ENCODE results near the gene ZNF518A. TPM values are rescaled to one million over a fixed set of nuclear protein-coding genes. Genes with fewer than 3 reads are reported as not detected.

Gene ZNF518A
- total RNA-seq, 2 donors from 2014 or later: 28.5 to 29.4 TPM

DNA sequence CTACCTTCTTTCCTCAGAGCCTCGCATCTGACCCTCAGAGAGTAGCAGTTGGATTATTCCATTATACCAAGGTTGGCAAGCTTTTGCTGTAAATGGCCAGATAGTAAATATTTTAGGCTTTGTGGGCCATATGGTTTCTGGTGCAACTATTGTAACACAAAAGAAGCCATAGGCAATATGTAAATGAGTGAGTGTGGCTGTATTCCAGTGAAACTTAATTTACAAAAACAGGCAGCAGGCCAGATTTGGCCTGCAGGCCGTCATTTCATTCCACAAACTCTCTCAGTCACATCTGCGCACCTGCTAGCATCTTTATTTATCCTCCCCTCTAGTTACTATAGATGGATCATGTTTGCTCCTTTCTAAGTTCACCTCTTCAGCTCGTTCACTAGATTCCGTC is 6.7 kb downstream of the ZNF518A start:
- no peaks in the 10 kb centered on the region for H3K9me3 ChIP-seq
- no peak for TF ChIP-seq CTCF (IDR thresholded peaks at IDR 0.05)
- no peak overlapping the region for H3K4me3 ChIP-seq
- no peaks in the 10 kb centered on the region for H3K4me1 ChIP-seq
- H3K36me3 ChIP-seq: no peaks in the 10 kb centered on the region
- intact Hi-C loops (cut with DNase I): loop anchor here (10.0 kb wide), 1 partner anchor 102 kb away; no protein-coding TSS in a partner anchor
- no peak for DNase-seq
- no peaks in the 10 kb centered on the region for H3K27me3 ChIP-seq
- no peak overlapping the region for H3K27ac ChIP-seq
- H3K9ac ChIP-seq (ENCODE audit: low read depth in 2 of 2, low read length in 2 of 2): no peak overlapping the region

GRCh38 chr10:96137567-96137966 is 7.5 kb downstream of the ZNF518A start:
- TF ChIP-seq CTCF (IDR thresholded peaks at IDR 0.05): no peak
- DNase-seq: no peak
- H3K9me3 ChIP-seq: no peaks in the 10 kb centered on the region
- no peak overlapping the region for H3K4me3 ChIP-seq
- no peak overlapping the region for H3K27ac ChIP-seq
- H3K4me1 ChIP-seq: no peaks in the 10 kb centered on the region
- no peaks in the 10 kb centered on the region for H3K36me3 ChIP-seq
- H3K9ac ChIP-seq (ENCODE audit: low read depth in 2 of 2, low read length in 2 of 2): no peak overlapping the region
- intact Hi-C loops (cut with DNase I): loop anchor here (10.0 kb wide), 1 partner anchor 103 kb away; no protein-coding TSS in a partner anchor
- H3K27me3 ChIP-seq: no peaks in the 10 kb centered on the region

GRCh38 chr10:96138102-96138501 is 8.0 kb downstream of the ZNF518A start:
- no peaks in the 10 kb centered on the region for H3K36me3 ChIP-seq
- H3K27me3 ChIP-seq: no peaks in the 10 kb centered on the region
- no peak overlapping the region for H3K9ac ChIP-seq (ENCODE audit: low read depth in 2 of 2, low read length in 2 of 2)
- no peak for DNase-seq
- TF ChIP-seq CTCF (IDR thresholded peaks at IDR 0.05): no peak
- intact Hi-C loops (cut with DNase I): loop anchor here (10.0 kb wide), 1 partner anchor 103 kb away; no protein-coding TSS in a partner anchor
- no peaks in the 10 kb centered on the region for H3K9me3 ChIP-seq
- H3K4me3 ChIP-seq: no peak overlapping the region
- H3K27ac ChIP-seq: no peak overlapping the region
- H3K4me1 ChIP-seq: no peaks in the 10 kb centered on the region

DNA sequence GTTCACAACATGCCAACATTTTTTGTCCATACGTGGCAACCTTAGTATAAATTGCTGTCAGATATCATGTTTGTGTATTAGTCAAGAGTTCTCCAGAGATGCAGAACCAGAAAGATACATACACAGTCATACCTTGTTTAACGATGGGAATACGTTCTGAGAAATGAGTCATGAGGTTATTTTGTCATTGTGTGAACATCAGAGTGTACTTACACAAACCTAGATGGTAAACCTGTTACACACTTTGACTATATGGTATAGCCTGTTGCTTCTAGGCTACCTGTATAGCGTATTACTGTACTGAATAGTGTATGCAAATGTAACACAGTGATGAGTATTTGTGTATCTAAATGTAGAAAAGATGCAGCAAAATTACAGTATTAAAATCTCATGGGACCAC is 22.3 kb downstream of the ZNF518A start:
- TF ChIP-seq CTCF (IDR thresholded peaks at IDR 0.05): no peak
- Histone ChIP-seq H3K9me3 (no peaks in the 10 kb centered on the region), H3K27ac (no peak overlapping the region), H3K9ac (ENCODE audit: low read depth in 2 of 2, low read length in 2 of 2) (no peak overlapping the region), H3K36me3 (peaks cover 5% of the 10 kb centered on the region), H3K4me3 (no peak overlapping the region), H3K4me1 (no peaks in the 10 kb centered on the region), H3K27me3 (no peaks in the 10 kb centered on the region)
- intact Hi-C loops (cut with DNase I): no loop called here
- DNase-seq: no peak

DNA sequence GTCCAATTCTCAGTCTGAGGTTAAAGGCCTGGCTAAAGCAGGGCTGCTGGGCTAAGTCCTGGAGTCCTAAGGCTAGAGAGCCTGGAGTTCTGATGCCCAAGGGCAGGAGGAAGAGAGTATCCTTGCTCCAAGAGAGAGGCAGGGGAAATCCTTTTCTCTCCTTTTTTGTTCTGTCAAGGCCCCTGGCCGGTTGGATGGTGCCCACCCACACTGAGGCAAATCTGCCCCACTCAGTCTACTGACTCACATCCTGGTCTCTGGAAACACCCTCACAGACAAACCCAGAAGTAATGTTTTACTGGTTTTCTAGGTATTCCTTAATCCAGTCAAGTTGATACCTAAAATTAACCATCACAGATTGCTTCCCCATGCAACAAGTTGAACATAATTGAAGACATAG is 23.0 kb downstream of the ZNF518A start:
- no peak overlapping the region for H3K27ac ChIP-seq
- H3K4me1 ChIP-seq: no peaks in the 10 kb centered on the region
- H3K4me3 ChIP-seq: no peak overlapping the region
- no peak for TF ChIP-seq CTCF (IDR thresholded peaks at IDR 0.05)
- intact Hi-C loops (cut with DNase I): no loop called here
- no peak overlapping the region for H3K9ac ChIP-seq (ENCODE audit: low read depth in 2 of 2, low read length in 2 of 2)
- H3K36me3 ChIP-seq: peaks cover 5% of the 10 kb centered on the region
- no peaks in the 10 kb centered on the region for H3K27me3 ChIP-seq
- no peak for DNase-seq
- no peaks in the 10 kb centered on the region for H3K9me3 ChIP-seq
